DMS153 treated with DMSO at 0.1 percent for 48 hours (cell line): ENCODE results near the gene HCCS.
"Not testable (repeated sequence)": the region's sequence is repeated elsewhere in the genome, so short reads cannot be mapped to it uniquely, and the experiment has no call there.

ENCODE experiments used
- DNase-seq: peaks from one replicate; lab custom pipeline; 2025; ENCODE audit not compliant: unreplicated experiment; lab: John Stamatoyannopoulos, UW

Gene HCCS

DNA sequence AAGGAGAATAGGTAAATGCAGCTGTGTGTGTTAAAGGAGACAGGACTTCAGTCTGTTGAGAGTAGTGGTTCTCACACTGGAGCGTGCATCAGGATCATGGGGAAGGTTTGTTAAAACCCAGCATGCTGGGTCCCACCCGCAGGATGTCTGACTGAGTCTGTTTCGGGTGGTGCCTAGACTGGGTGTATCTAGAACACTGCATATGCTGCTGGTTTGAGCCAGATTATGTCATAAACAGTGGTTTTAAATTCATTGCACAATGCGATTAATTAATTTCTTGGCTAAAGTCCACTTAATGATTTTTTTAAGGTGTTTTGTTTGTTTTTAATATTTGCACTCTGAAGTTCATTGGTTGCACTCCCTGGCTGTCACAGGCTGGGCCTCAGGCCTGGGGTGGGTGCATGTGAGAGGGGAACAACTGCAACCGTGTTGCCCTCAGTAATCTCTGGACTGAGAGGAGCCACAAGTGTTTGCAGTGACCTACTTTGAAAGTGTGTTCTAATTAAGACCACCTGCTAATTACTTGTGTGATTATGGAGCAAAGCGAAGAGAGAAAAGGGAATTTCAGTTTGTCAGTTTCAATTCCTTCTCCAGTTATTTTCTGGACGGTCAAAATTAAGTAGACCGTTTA lies 8.3 kb downstream of the HCCS start:
- no peak for DNase-seq

- DNase-seq: not testable (repeated sequence)
Measured at GRCh38 chrX:11123087-11123486, 12.0 kb downstream of the HCCS start.

DNA sequence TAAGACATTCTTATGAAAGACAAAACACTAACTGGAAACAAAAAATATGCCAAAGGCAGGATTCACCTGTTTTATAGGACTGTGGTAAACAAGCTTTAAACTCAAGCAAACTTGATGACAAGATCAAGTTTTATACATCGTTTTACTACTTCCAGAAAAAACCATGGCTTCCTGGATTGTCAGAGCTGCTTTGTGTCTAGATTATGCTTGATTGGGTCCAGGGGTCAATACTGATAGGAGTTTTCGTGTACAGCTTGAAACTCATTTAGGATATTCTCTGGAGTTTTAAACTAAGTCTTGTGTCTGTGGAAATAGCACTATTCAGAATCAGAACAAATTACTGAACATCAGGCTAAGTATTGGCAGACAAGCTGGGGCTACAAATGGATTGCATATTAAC lies 13.0 kb downstream of the HCCS start:
- no peak for DNase-seq

DNA sequence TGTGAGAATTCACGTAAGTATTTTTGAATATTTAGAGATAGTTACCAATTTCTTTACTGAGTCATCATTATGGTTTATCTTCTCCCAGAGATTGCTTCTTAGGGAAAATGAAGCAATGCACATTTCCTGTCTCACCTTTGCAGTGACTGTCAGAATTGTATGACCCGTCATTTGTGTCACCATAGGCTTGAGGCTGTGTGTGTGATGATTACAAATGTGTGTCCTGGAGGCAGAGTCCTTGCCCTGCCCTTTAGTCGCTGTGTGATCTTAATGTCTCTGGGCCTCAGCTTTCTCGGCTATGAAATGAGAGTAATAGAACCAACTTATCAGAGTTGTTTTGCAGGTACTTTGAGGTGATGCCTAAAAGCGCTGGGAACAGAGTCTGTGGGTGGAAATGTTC lies 13.9 kb downstream of the HCCS start:
- no peak for DNase-seq

DNA sequence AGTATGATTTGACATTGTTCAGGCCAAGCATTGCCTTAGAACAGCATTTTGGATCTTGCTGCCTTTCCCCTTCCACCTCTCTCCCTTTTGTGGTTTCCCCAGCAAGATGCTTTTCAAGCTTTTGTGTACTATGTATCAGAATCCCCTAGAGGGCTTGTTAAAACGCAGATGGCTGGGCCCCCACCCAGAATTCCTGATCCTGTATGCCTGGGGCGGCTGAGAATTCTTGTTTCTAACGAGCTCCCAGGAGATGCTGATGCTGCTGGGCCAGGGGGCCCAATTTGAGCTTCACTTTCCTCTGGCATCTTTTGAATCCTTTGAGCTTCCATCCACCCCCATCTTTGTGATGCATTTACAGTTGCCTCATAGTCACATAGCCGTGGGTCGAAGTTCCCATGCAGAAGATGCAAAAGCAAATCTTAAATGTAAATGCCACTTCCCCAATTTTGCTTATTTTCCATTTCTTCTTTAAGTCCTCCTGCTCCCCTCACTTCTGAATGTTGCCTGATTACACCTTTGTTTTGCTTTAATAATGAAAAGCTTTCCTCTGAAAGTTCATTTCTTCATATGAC lies 18.5 kb downstream of the HCCS start:
- DNase-seq: no peak

- DNase-seq: no peak
Measured at GRCh38 chrX:11130136-11130535, 19.0 kb downstream of the HCCS start.

GRCh38 chrX:11131146-11131545 lies 20.0 kb downstream of the HCCS start:
- no peak for DNase-seq

DNA sequence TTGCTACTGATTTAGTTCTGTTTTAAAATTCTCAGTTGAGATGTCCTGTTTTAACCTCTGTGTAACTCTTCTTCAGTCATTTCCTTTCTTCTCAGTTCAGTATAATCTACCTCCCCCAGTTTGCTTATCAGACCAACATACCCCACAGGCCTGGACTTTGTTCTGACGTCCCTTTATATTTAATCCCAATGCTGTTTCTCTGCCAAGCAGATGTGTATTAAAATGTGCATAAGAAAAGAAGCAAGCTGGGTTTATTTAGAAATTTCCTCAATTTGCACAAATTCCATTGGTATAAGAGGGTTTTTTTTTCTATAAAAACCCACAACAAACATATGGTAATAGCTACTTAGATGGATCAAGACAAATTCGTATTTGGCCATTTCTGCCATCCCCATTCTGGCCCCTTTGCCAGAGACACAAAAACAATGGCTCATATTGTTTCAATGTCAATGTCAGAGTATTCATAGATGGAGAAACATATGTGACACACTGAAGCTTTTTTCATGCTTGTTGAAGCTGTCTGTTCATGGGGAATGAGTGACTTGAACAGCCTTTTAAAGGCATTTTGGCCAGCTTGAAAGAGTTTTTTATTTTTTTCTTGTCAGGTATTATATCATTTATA lies 24.5 kb downstream of the HCCS start:
- no peak for DNase-seq

DNA sequence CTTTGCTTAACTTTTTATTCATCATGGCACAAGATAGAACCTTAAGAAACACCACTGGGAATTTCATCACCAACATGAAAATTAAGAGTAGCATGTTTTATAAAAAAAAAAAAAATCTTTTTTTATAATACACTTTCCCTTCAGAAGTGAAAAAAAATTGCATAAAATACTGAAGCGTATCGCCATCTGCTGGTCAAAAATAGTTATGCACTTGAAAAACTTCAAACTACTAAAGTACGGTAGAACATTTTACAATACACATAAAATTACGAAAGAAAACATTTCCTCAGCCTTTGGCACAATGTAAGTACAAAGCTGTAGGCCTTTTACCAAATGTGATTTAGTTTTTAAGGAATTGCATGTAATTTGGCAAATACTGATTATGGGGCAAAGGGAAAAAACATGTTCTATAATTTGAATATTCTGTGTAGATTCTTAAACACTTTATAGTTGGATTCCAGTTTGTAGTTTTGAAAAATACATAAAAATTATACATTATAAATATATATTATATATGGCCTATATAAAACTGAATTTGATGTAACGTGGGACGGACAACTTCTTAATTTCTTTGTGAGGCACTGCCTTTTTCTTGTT lies 26.5 kb downstream of the HCCS start:
- DNase-seq: peak; percentile 0

- no peak for DNase-seq
Measured at GRCh38 chrX:11138498-11139390, 27.6 kb downstream of the HCCS start.

DNA sequence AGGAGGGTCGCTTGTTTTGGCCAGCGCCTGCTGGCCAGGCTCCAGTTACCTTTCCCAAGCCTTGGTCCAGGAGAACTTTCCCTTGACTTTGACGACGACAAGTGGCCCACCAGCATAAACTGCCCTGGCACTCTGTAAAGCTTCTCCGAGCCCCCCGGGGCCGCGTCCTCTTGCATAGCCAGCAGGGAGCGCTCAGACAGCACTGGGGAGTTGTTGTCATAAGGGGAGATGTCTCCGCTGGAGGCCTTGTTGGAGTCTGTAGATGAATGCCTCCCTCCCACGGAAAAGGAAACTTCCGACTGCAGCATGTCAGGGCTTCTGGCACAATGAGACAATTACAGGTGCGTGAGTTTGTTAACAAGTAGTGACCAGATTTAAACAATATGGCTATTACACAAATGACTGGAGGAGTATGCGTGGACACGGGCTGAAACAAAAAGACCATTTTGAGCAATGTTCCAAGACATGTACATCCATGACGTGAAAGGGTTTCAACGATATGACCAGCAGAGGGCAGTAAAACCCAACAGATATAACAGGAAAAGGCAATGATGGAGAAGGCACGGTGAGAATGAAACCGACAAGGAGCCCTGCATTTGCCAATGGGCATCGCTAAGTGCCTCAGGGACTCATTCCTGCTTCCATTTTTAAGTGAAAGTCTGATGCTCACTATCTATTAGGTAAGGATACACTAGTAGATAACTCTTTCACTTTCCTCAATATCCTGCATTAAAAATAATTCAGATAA lies 33.0 kb downstream of the HCCS start:
- peak; percentile 13 for DNase-seq

DNA sequence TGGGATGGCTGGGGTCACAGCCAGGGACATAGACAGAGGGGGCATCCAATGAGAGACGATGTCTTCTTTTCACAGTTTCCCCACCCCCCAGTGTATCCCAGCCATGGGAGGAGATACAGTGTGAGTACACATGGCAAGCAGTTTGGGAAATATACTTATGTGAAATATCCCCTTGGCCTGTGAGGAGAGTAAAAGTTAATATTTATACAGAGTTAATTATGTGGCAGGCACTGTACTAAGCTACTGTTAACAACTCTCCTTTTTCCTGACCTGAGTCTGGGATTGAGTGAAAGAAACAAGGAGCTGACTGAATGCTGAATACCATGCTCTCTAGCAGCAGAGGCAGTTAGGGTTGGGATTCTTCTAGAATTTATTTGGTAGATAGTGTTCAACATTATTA lies 35.3 kb downstream of the HCCS start:
- DNase-seq: no peak

- DNase-seq: no peak
Measured at GRCh38 chrX:11148401-11148800, 37.3 kb downstream of the HCCS start.

GRCh38 chrX:11151799-11152559 lies 40.8 kb downstream of the HCCS start:
- DNase-seq: no peak

- no peak for DNase-seq
Measured at GRCh38 chrX:11159149-11159548, 48.0 kb downstream of the HCCS start.

GRCh38 chrX:11164433-11164832 lies 53.3 kb downstream of the HCCS start:
- DNase-seq: no peak

DNA sequence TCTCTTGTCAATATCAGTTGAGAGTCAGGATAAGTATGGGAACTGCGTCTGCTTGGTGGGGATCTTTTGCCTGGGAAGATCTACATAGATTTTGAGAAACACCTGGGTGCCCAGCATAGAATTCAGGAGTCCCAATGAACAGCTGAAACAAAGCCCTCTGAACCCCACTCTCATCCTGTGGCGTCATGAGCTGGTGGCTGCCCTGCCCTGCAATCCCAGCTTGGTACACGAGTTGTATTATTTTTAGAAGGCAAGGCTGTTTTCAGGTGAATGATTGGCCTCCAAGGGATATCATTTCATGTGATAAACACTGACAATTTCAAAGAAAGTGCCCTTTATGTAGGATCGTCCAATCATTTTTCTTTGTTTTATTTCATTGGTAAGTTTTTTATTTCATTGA lies 60.8 kb downstream of the HCCS start:
- no peak for DNase-seq

GRCh38 chrX:11172415-11172814 lies 61.3 kb downstream of the HCCS start:
- no peak for DNase-seq
